IPS-NIHi11 (cell line): ENCODE results near the gene SMAD6.

Source experiments
- DNase-seq: peaks from one replicate; pipeline ENCODE4 v3.0.0; 2012; ENCODE audit warnings: mixed read lengths, low spot score

The SMAD6 gene

DNA sequence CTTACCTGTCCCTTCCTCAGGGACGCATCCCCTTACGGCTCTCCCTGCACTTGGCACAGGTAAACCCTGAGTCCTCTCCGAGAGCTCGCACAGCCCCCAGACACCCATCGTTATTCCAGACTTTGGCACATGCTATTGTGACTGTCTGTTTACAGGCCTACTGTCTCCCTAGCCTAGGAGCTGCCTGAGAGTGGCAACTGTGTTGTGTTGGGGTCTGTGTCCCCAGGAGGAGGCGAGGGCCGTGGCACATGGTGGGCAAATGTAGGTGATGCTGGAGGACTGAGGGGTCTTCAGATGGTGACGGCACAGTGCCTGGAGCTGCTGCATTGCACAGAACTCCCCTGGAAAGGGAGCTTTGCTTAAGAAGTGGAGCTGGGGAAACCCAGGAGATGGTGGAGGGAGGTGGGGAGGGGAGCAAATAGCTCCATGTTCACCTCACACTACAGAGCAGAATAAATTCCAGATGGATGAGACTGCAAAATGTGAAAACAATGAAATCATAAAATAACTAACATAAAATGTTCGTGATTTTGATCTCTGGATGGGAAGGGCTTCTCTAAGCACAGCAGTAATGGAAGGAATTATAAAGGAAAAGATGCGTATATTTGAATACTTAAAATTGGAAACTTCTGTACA, 96.5 kb downstream of the SMAD6 start:
- DNase-seq, result no peak

DNA sequence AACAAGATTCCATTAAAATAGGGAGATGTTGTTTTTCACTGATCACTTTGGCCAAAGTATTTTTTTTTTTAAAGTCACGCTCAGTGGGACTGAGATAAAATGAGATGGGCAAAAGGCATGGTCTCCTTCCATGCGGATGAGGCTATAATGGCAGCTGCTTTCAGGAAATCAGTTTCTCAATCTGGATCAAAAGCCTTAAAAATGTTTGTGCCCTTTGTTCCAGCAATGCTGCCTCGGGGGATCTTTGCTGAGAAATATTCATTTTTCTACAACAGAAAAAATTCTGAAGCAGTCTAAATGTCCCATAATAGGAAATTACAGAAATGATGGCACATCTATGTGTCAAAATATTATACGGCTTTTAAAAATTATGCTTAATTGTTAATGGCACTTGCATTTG, 97.2 kb downstream of the SMAD6 start:
- DNase-seq, result no peak

DNA sequence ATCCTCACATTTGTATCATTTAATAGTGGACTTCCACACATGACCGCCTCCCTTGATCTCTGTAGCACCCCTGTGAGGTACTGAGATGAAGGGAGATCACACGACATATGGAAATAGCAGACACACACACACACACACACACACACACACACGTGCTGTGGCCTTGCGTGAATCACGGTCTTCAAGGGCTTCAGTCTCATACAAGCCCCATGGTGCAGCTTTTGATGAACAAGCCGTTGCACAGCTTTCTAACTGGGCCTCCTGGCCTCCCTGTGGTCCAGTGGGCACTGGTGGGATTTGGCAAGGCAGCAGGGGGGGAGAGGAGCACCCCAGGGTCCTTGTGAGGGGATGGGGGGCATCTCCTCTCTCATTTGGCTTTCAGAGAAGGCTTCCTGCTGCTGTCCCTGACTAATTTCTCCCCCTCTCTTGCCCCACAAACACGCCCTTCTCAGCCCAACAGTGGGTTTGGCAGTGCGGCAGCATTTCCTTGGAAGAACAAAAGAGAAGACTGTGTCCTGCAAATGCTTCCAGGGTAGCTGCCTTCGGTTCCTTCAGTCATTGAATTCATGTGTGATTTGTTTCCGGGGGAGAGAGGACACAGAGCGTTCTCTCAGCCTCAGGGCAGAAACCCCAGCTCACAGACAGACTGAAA, 98.7 kb downstream of the SMAD6 start:
- DNase-seq, result no peak

DNA sequence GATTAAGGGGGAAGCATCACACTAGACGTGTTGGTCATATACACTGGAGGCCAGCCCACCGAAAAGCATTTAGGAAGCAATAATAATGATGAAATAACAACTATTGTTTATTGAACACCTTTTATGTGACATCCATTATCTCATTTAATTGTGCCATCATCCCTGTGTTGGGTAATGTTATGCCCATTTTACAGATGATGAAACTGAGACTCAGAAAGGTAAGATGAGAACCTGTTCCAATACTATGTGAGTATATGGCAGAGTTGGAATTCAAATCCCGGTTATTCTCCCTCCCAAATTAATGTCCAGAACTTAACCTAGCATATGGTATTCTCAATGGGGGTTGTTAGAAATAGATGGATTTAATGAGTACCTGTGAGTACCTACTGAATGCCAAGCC, 99.2 kb downstream of the SMAD6 start:
- no peak for DNase-seq

DNA sequence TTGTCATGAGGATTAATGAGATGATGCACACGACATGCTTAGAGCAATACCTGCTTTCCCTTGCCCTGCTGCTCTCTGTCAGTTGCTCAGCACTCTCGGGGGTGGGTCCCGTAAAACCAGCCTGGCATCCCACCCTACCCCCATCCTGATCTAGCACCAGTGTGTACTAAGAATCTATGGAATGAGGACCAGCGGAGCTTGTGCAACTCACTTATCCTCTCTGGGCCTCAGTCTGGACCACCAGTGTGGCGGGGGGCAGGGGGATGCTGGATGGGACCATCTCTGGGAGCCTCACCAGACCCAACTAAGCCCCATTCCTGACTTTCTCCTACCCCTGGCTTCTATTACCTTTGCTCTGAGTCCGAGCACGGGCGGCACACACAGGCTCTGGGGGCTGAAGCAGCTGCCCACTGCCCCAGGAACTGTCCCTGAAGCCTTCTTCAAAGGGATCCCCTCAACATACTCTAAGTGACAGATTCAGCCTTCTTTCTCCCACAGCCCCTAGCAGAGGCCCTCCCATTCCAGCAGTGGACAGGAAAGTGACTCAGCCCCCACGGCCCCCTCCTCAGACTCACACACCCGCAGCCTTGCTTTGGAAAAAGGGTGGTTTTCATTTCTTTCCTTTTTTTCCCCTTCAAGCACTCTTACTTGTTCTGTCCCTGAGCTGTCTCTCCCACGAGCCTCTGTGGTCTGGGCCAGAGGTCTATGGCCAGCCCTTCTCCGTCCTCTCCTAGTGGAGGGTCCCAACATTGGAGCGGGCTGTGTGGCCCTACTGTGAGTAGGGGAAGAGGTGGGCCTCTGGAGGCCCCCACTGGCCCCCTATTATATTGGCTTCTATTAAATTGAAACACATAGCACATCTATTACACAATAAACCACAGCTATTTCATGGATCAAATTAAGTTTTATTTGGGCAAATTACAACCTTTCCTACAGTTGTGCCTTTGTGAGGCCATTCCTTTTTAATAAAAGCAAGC, 100.3 kb downstream of the SMAD6 start:
- DNase-seq, result no peak

DNA sequence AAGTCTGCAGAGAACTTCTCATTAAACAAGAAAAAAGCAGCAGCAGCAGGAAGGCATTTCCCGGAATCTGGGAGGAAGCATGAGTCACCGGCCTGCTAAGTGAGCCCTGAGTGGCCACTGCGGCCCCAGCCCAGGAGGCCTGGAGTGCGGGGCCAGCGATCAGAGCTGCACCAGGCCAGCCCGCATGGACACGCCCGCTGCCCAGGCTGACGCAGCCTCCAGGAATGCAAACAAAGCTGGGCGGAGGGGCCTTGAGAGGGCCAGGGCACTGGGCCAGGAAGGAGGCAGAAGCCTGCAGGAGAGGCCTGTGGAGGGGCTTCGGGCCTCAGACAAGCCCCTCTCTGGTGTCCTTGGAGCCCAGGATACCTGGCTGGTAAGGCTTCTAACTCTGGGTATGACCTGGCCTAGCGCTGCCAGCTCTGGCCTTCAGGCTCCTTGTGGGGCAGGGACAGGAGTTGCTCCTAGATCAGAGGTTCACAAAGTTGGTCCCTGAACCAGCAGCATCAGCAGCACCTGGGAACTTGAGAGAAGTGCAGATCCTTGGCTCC, 101.2 kb downstream of the SMAD6 start:
- DNase-seq, result peak; percentile 90

DNA sequence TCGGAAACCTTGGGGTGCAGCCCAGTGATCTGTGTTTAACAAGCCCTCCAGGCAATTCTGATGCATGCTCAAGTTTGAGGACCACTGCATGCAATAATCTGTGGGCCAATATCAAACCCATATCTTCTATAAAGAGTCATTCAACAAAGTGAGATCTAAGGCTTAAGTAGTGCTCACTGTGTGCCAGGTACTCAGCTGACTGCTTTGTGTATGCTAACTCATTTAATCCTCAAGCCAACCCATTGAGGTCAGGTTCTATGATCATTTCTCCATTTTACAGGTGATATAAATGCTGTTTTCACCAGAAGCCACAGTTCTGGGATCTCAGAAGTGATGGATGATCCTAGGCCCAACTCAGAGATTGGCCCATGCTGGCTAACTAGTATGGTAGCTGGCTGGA, 101.7 kb downstream of the SMAD6 start:
- DNase-seq, result no peak

DNA sequence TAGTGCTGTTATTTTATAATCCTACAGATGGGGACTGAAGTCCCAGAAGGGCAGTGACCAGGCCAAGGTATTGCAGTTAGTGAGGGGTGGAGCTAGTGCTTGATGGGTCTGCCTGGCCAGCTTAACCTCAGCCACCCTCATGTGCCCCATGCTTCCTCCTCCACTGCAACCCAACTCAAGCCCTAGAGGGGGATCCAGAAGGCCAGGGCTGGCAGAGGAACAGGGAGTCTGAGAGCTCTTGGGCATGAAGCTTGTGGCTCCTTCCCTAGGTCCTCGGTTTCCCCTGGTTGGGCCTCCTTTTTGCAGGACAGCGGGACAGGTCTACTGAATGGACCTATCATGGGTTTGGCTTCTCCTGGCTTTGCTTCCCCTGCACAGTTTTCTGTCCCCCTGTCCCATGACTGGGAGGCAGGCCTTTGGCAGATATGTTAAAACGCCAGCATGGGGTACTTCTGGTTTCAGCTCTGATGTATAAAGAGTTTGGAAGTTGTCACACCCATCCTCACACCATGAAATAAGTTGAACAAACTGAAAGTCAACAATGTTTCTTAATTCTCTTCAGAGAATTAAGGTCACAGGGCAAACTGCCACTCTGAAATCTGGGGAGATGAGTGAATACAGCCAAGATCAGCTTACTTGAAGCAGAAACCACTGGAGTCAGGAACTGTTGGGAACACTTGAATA, 103.3 kb downstream of the SMAD6 start:
- no peak for DNase-seq

DNA sequence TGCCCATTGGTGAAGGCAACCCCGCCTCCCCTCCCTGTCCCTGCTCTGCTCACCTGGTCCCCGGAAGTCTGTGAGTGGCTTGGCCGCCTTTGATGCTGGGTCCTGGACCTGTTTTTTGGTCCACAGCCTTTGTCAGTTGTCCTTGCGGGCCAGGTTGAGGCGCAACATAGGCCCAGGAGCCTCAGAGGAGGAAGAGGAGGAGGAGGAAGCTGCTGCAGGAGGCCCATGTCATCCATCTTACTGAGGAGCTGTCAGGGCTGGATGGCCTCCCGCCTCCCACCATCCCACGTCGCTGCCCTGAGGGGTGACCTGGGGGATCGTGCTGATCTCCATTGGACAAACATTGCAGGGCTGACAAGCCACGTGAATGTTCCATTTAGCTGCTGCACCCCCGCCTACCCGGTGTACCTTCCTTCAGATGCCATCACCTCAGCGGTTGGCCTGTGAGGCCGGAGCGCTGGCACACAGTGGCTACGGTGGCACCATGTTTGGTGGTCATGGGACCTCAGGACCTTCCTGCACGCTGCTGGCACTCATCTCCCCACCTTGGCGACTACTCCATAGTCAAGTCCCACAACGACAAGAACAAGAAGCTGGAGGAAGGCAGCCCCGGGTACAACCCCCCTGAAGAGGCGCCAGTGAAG, 106.3 kb downstream of the SMAD6 start:
- DNase-seq, result no peak

DNA sequence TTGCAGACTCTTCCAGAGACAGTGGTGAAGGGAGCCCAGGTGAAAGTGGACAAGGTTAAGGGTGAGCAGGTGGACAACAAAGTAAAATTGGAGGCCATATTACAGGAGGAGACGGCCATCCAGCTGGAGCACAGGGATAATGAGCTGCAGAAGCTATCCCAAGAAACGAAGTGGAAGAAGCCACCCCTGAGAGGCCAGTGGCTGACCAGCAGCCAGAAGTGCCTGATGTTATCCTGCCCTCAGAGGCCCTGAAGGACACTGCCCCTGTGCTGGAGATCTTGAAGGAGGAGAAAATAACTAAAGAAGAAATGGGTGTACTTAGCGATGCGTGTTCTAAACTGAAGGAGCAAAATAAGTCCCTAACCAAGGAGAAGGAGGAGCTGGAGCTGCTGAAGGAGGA, 107.6 kb downstream of the SMAD6 start:
- no peak for DNase-seq

DNA sequence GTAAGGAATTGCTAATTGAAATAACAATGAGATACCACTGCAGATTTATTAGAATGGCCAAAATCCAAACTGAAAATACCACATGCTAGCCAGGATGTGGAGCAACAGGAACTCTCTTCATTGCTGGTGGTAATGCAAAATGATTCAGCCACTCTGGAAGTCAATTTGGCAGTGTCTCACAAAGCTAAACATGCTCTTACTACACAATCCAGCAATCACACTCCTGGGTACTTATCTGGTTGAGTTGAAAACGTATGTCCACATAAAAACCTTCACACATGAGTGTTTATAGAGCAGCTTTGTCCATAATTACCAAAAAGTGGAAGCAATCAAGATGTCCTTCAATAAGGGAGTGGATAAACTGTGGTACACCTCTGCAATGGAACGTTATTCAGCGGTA, 113.3 kb downstream of the SMAD6 start:
- DNase-seq, result no peak

DNA sequence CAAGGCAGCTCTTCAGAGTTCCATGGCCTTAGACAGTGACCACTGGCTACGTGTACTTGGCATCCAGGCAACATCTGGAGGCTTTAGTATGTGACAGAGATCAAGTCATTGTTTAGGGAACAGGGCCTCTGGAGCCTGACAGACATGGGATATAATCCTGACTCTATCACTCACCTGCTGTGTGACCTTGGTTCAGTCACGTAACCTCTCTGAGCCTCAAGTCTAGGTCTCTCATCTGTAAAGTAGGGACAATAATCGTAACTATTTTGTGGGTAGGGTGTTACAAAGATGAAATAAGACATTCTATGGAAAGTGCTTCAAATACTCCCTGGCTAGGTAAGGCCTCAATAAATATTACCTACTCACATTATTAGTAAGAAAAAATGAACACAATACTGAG, 114.2 kb downstream of the SMAD6 start:
- DNase-seq, result no peak

DNA sequence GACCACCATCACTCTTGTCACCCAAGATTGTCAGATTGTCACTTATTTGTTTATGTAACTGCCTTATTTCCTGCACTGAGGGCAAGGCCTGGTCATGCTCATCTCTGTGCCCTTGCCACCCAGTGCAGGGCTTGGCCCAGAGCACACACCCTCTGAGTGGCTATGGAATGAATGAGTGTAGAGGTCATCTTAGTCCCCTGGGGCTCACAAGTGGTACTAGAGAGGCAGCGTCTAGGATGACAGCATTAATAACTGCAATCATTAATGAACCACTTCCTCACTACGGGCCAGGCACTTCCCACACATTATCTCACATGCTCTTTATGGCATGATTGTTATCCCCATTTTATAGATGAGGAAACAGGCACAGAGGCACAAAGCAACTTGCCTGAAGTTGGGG, 117.0 kb downstream of the SMAD6 start:
- no peak for DNase-seq

DNA sequence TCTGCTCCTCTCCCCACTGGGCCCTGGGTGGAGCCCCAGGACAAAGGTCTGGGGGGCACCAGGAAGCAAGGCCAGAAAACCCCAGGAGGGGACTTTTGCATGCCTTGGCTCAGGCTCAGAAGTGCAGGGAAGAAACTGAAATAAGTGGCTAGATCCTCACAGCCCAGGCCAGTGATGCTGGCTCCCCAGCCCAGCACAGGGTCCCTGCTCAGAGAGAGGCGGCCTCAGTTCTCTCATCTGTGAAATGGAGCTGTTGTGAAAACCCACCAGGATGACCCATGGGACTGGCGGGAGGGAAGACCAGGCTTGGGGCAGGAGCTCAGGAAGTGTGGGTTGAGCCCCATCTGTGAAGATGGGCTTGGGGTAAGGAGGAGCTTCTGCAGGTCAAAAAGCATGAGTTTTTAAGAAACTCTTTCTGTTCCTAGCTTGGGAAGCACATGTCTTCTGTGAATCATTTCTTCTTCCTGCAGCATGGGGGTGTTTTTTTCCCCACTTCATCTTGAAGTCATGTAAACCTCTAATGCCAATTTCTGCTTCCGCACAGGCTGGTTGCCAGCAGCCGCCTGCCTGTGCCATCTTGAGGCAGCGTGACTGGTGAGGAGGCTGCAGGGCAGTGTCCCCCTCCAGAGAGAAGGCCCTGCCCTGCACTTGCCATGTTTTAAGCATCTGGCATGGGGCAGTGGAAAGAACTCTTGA, 118.6 kb downstream of the SMAD6 start:
- no peak for DNase-seq

DNA sequence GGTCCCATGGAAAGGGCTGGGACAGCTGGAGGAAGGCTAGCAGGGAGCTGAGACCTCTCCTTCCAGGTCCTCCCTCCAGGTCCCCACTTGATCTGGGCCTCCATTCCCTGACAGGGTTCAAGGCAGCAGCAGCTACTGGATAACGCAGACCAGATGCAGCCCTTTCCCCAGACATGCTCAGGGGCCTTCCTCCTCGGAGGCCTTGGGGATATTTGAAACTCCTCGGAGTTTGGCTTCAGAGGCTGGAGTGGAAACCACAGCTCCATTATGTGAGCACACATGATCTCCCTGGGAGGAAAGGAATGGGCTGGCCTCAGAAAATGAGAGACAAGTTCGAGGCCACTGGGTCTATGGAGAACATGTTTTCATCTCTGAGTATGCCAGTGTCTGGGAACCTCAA, 119.3 kb downstream of the SMAD6 start:
- no peak for DNase-seq

DNA sequence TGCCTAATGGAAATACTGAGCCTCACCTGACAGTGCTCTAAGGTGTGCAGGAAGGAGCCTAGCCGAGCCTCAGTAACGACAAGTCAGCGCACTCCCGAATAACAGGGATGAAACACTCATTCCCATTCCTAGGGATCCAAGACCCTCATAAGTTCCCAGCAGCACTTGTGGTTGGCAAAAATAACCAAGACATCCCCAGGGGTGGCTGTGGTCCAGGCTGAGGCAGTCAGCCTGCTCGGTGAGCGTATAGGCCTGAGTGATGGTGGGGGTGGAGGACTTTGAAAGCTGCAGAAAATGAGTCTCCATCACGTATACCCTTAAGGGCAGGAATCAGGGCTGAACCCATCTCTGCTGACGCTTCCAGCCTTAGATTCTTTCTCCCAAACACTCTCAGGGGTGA, 120.1 kb downstream of the SMAD6 start:
- DNase-seq, result no peak

DNA sequence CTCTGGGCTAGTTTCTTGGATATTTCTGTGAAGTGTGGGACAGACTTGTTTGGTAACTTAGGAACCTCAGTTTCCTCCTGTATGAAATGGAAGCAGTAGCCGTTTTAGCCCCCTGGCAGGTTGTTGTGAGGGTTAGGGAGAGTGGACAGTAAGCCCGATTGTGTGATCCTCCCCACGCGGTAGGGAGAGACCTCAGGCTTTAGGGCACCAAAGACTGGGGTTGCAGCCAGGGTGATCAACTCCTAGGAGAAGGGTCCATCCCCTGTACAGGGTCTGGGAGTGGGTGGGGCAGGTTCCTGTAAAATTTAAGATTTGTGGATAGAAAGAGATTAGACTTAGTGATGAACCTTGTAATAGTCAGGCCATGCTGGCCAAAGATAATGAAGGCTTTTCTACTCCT, 120.5 kb downstream of the SMAD6 start:
- DNase-seq, result no peak

DNA sequence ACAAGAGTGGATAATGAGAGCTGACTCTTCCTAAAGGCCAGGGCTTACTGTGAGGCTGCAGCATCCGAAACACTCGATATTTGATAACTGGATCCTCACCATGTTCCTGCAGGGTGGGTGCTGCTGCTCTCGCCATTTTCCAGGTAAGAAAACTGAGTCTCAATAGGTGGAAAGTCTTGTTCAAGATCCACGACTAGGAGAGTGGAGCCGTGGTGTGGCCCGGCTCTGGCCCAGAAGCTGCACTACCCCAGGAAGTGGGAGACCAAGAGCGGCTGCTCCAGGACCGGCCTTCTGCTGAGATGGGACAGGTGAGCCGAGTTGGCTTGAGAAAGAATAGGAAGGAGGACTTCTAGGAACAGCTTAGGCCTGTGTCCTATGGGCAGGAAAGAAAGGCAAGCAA, 121.6 kb downstream of the SMAD6 start:
- DNase-seq, result no peak

DNA sequence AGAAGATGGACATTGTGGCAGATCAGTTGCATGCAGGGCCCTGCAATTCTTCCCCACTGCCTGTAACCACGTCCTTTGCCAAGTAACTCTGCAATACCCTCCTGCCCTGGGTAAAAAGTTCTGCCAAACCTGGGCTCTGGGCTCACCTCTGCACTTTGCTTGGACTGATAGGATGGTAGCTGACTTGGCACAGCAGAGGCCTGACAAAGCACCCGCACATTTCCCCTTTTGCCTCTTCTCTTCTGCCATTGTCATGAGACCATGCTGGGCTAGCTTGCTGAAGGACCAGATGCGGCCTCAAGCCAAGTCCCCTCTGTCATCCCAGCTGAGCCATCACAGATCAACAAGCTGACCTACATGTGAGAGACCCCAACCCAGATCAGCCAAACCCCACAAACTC, 122.4 kb downstream of the SMAD6 start:
- no peak for DNase-seq

DNA sequence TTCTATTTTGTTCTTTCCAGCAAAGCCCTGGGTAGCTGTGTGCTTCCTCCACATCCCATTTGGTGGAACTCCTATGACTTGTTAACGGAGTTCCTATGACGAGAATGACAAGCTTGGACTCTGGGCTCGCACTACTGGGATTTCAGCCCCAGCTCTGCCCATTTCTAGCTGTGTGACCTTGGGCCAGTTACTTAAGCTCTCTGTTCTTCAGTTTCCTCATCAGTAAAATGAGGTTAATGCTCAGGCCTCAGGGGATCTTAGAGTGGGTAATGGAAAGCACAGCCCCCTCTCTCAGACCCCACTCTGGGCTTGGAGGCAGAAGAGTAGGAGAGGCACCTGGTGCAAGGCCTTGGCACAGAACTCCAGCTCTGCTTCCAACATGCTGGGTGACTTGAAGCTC, 123.1 kb downstream of the SMAD6 start:
- DNase-seq, result no peak

DNA sequence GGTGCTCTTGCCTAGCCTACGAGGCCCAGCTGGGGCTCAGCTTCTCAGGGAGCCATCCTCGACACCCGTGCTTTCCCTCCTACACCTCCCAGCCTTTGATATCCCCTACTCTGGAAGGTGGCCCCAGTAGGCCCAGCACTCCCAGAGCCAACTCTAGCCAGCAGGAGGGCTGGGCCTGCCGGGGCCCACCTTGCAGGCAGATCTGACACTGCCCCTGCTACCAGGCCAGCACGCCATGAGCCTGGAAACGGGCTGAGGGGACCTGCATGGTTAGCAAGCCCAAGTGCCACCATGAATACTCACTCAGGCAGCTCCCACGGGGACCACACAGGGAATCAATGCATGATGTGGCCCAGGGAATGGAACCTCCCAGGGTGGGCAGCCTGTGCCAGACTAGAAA, 123.7 kb downstream of the SMAD6 start:
- DNase-seq, result no peak
